Upper lobe of right lung (tissue), 1 donor: ENCODE results near the gene PDE1C. TPM values are rescaled to one million over a fixed set of nuclear protein-coding genes. Genes with fewer than 3 reads are reported as not detected.

Experiments
- ATAC-seq: fragments of 200-7000 bp; cut with Tn5 transposase; one replicate; pipeline ENCODE4 v1.9.1; 2020; ENCODE audit warnings: mild to moderate bottlenecking, moderate library complexity
- DNase-seq: peaks from one replicate; pipeline ENCODE4 v3.0.0-alpha.2; 2020
- H3K27ac ChIP-seq: fragments of 200-600 bp; one replicate; pipeline ENCODE4 v1.8.0; 2022
- H3K27me3 ChIP-seq: fragments of 200-600 bp; one replicate; pipeline ENCODE4 v1.8.0; 2022; ENCODE audit warnings: mild to moderate bottlenecking
- H3K36me3 ChIP-seq: fragments of 200-600 bp; one replicate; pipeline ENCODE4 v1.8.0; 2022
- H3K4me1 ChIP-seq: fragments of 200-600 bp; one replicate; pipeline ENCODE4 v1.8.0; 2022
- H3K4me3 ChIP-seq: fragments of 200-600 bp; one replicate; pipeline ENCODE4 v1.8.0; 2022; ENCODE audit warnings: mild to moderate bottlenecking
- H3K9me3 ChIP-seq: fragments of 200-600 bp; one replicate; pipeline ENCODE4 v1.8.0; 2022
- intact Hi-C: fragments of 100-400 bp; cut with DNase I; formaldehyde crosslinking; loops from one replicate; pipeline ENCODE4 v1.11.0; 2022
- total RNA-seq: library from RNA; stranded (reverse); fragmentation: NEBNext Ultra II Directional; extraction: Animal tissue kit (Norgen Biotek cat#: 25700); gene quantifications from one replicate; pipeline ENCODE4 v1.2.1, GENCODE V29; 2021
- TF ChIP-seq, protein P1 (sequence below): fragments of 200-600 bp; IDR thresholded peaks from one replicate; pipeline ENCODE4 v1.8.0; 2022; ENCODE audit warnings: antibody characterized with exemption
- donor health status: DM: no; HTN: yes; CAD: no; lungs with severe emphysema.

PDE1C gene
- total RNA-seq, 1 donor from 2014 or later: 13.0 TPM

DNA sequence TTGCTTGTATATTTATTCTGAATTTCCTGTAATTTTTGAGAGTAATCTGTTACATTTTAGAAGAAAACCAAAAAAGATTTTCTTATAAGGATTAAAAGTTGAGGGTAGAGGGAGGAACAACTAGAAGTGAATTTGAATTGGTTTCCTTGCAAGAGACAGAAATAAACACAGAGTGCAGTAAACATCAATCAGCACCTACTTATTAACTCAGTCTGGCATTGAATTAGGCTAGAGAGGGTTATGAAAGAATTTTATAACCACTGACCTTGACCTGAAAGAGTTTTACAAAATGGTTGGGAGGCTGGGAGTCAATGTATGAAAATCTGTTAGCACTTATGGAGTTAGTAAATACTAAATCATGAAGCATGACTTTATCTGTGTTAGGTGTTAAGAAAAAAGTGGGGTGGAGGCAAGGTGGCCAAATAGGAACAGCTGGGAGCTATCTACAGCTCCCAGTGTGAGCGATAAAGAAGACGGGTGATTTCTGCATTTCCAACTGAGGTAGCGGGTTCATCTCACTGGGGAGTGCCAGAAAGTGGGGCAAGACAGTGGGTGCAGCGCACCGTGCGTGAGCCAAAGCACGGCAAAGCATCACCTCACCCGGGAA is 106.5 kb downstream of the PDE1C start:
- ATAC-seq (no peak), DNase-seq (no peak)
- TF ChIP-seq, protein P1, sequence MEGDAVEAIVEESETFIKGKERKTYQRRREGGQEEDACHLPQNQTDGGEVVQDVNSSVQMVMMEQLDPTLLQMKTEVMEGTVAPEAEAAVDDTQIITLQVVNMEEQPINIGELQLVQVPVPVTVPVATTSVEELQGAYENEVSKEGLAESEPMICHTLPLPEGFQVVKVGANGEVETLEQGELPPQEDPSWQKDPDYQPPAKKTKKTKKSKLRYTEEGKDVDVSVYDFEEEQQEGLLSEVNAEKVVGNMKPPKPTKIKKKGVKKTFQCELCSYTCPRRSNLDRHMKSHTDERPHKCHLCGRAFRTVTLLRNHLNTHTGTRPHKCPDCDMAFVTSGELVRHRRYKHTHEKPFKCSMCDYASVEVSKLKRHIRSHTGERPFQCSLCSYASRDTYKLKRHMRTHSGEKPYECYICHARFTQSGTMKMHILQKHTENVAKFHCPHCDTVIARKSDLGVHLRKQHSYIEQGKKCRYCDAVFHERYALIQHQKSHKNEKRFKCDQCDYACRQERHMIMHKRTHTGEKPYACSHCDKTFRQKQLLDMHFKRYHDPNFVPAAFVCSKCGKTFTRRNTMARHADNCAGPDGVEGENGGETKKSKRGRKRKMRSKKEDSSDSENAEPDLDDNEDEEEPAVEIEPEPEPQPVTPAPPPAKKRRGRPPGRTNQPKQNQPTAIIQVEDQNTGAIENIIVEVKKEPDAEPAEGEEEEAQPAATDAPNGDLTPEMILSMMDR: no peak
- intact Hi-C loops: no loop called here
- H3K27ac ChIP-seq: no peak overlapping the region
- no peaks in the 10 kb centered on the region for H3K27me3 ChIP-seq
- H3K4me1 ChIP-seq: no peaks in the 10 kb centered on the region
- no peaks in the 10 kb centered on the region for H3K9me3 ChIP-seq
- H3K36me3 ChIP-seq: no peaks in the 10 kb centered on the region
- no peak overlapping the region for H3K4me3 ChIP-seq

DNA sequence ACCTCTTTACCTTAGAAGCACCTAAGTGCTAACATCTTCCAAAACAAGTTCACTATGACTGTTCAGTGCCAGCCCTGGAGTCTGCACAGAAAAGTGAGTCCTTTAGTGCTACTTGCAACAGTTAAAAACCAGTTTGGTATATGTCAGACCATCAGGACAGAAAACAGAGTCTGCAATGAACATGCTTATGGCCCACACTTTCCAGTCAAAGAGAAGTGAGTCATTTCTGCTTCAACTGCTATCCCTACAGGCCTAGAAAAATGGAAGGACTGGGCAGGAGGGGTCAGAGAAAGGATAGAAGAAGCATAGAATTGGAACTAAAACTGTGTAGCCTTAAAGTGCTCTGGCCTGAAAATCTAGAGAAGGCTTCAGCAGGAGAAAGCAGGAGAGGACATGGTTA is 108.0 kb downstream of the PDE1C start:
- no peak overlapping the region for H3K4me3 ChIP-seq
- H3K27ac ChIP-seq: no peak overlapping the region
- TF ChIP-seq, protein P1: no peak

DNA sequence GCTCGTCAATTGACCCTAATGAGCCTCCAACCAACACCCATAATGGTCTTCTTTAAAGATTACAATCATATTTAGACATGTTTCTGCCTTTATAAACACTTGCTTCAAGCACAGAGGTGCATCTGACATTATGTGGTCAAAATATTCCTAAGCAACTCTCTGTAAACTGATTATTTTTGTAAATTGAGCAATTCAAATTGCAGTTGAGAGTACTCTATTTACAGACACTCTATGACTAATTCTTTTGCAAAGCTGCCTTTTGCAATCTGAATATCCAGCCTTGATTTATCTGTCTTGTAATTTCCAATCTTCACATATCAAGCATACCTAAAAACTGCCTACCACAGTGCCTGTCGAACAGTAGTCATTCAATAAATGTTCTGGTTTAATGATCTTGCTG is 112.0 kb downstream of the PDE1C start:
- intact Hi-C loops: no loop called here
- Histone ChIP-seq H3K27me3 (no peaks in the 10 kb centered on the region), H3K4me3 (no peak overlapping the region), H3K4me1 (no peaks in the 10 kb centered on the region), H3K36me3 (no peaks in the 10 kb centered on the region), H3K27ac (no peak overlapping the region), H3K9me3 (no peaks in the 10 kb centered on the region)
- DNase-seq (no peak), ATAC-seq (no peak)
- TF ChIP-seq, protein P1: no peak

More for the DNA sequence above, 108.0 kb downstream of the PDE1C start:
- intact Hi-C loops: no loop called here
- no peaks in the 10 kb centered on the region for H3K4me1 ChIP-seq
- H3K9me3 ChIP-seq: no peaks in the 10 kb centered on the region
- H3K36me3 ChIP-seq: no peaks in the 10 kb centered on the region
- ATAC-seq: no peak
- no peak for DNase-seq
- H3K27me3 ChIP-seq: no peaks in the 10 kb centered on the region

DNA sequence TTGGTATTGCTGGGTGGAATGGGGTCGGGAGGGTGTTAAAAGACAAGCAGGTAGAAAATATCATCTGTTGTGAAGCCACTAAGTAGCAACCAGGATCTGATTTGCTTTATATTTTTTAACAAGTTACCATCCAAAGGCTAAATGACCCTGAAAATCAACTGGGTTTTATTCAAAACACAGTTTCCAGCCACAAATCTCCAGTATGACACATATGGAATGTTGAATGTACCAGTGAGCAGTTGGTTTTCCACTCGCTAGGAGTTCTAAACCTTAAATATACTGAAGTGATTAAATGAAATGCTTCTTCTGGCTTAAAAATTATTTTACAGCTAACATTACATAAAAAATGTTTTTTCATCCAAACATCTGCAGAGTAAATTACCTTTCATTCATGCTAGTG is 112.5 kb downstream of the PDE1C start:
- no peak overlapping the region for H3K27ac ChIP-seq
- ATAC-seq (no peak), DNase-seq (no peak)
- H3K27me3 ChIP-seq: no peaks in the 10 kb centered on the region
- no peaks in the 10 kb centered on the region for H3K9me3 ChIP-seq
- intact Hi-C loops: no loop called here
- no peaks in the 10 kb centered on the region for H3K4me1 ChIP-seq
- no peak overlapping the region for H3K4me3 ChIP-seq
- TF ChIP-seq, protein P1: no peak
- no peaks in the 10 kb centered on the region for H3K36me3 ChIP-seq

DNA sequence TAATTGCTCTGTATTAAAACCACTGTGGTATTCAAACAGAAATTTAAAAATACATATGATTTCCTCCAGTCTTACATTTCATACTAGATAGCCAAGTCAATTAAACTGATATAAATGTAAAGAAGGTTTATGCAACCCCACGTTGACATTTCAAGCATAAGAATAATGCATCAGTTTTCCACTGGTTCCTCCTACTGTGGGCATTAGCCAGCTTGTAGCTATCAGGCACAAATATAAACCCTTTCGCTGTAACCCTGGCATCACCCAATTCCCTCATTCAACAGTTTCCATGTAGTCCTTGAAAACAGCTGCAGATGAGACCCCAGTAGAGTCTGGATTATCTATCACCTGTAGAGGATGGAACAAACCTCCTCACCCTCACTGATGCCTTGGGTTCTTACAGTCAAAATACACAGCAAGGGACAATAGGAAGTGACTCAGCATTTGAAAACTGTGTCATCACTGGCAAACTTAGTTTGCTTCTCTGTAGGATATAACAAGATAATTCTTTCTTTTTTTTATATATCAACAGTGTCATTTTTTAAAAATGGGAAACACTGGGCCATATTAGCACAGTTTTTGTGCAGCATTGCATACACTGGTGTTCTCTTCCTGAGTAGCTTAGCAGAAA is 113.0 kb downstream of the PDE1C start:
- H3K36me3 ChIP-seq: no peaks in the 10 kb centered on the region
- H3K4me3 ChIP-seq: no peak overlapping the region
- intact Hi-C loops: no loop called here
- no peak for ATAC-seq
- no peaks in the 10 kb centered on the region for H3K9me3 ChIP-seq
- no peaks in the 10 kb centered on the region for H3K4me1 ChIP-seq
- TF ChIP-seq, protein P1: no peak
- H3K27ac ChIP-seq: no peak overlapping the region
- no peak for DNase-seq
- H3K27me3 ChIP-seq: no peaks in the 10 kb centered on the region
